ENCODE measurements around the gene KCNF1. TPM values are rescaled to one million over a fixed set of nuclear protein-coding genes. Genes with fewer than 3 reads are reported as not detected.

Gene KCNF1
- total and polyA plus RNA-seq, 2 of the 8 experiments (the other 6 are each of a cell fraction or from before 2014, with no cell fraction given): 0.48 to 1.5 TPM

DNA sequence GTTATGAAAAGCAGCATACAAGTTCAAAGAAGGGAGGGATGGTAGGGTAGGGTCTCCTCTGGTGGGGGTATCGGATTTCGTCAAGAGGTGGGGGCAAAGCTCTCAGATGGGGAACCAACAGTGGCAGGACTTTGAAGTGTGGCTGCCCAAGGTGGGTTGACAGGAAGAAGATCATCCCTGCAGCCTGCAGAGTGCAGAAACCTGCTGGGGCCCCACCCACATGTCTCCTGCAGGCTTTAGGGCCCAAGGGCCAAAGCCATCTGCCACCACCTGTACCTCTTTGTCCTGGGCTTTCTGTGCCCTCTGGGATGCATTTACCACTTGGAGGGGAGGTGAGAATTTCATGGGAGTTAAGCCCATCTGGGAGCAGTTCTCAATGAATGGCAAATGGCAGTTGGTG is 42.7 kb downstream of the KCNF1 start:
- DNase-seq (ENCODE audit: low read depth in 1 of 2, low spot score in 2 of 2): no peak
- Histone ChIP-seq H3K9ac (replicated peaks in 1 of 4; ENCODE audit: extremely low read depth in 1 of 4, low read depth in 3 of 4, low read length in 3 of 4) (no peak overlapping the region), H4K8ac (ENCODE audit: extremely low read depth, insufficient read depth, low read length) (0 out of 2 replicates have a peak overlapping the region, but pooled peaks have one; percentile 17), H2BK5ac (ENCODE audit: low read depth, low read length) (no peak overlapping the region), H2BK12ac (ENCODE audit: low read depth, low read length) (no peak overlapping the region), H2AFZ (ENCODE audit: low read length) (no peak overlapping the region), H3K4me1 (replicated peaks in 1 of 4; ENCODE audit: control insufficient read depth in 3 of 4, insufficient read depth in 4 of 4, low read length in 3 of 4) (no peaks in the 10 kb centered on the region), H3K4me2 (ENCODE audit: insufficient read depth in 1 of 2, low read depth in 2 of 2, low read length in 2 of 2) (no peak overlapping the region), H3K18ac (ENCODE audit: extremely low read depth, low read length) (no peak overlapping the region), H3K27me3 (replicated peaks in 1 of 4; ENCODE audit: control insufficient read depth in 3 of 4, extremely low read depth in 1 of 4, insufficient read depth in 3 of 4, low read length in 3 of 4) (no peaks in the 10 kb centered on the region), H3K27ac (ENCODE audit: low read depth, low read length) (no peak overlapping the region), H3K14ac (ENCODE audit: insufficient read length) (no peak overlapping the region), H3K79me1 (ENCODE audit: low read depth, low read length) (no peaks in the 10 kb centered on the region), H3K9me3 (ENCODE audit: insufficient read depth in 2 of 2, low read depth in 1 of 2, low read length in 1 of 2) (no peaks in the 10 kb centered on the region), H4K20me1 (replicated peaks in 1 of 2; ENCODE audit: control insufficient read depth in 1 of 2, insufficient read depth in 2 of 2, low read length in 2 of 2) (peaks cover 0 to 2% of the 10 kb centered on the region in 2 experiments), H2BK15ac (ENCODE audit: low read length) (no peak overlapping the region), H2AK5ac (ENCODE audit: low read depth, low read length) (no peak overlapping the region), H3K79me2 (ENCODE audit: control insufficient read depth in 1 of 2, insufficient read depth in 2 of 2, low read length in 2 of 2) (no peaks in the 10 kb centered on the region), H3K23me2 (ENCODE audit: low read depth, low read length) (peaks cover 10% of the 10 kb centered on the region; the same call in 1 of the 2 replicates), H2BK20ac (ENCODE audit: low read length) (no peak overlapping the region), H3K56ac (replicated peaks; ENCODE audit: insufficient read length, low read depth, low read length) (no peak overlapping the region), H2BK120ac (replicated peaks; ENCODE audit: low read depth, low read length) (no peak overlapping the region), H4K5ac (ENCODE audit: insufficient read length, low read depth, low read length) (no peak overlapping the region), H4K91ac (replicated peaks; ENCODE audit: insufficient read length, low read length) (no peak overlapping the region), H3K23ac (ENCODE audit: insufficient read length) (no peak overlapping the region), H3K36me3 (ENCODE audit: control insufficient read depth in 2 of 4, insufficient read depth in 4 of 4, low read length in 3 of 4) (no peaks in the 10 kb centered on the region), H3K4me3 (ENCODE audit: extremely low read depth in 1 of 4, insufficient read depth in 2 of 4, low read depth in 3 of 4, low read length in 4 of 4) (no peak overlapping the region), H3K4ac (replicated peaks; ENCODE audit: insufficient read length, low read depth, low read length) (no peak overlapping the region)
- ChIA-PET CTCF (ENCODE audit: partially characterized antibody) (interaction anchor here (0.9 to 1.6 kb wide), 6 partner anchors 9 to 170 kb away, joined by 3 to 6 read pairs (median 3); partner anchors contain the start of gene KCNF1), POLR2A (ENCODE audit: partially characterized antibody) (no interaction called here)
- 92% methylated on average over 2 of the region's 2 CpGs; no CpG with 5 or more reads in 1 of the 2 experiments for WGBS, 2 experiments (ENCODE audit: extremely low coverage in 1 of 2, insufficient coverage in 1 of 2, insufficient read length in 1 of 2, insufficient replicate concordance in 2 of 2, low coverage in 1 of 2, low lambda C conversion rate in 2 of 2, missing lambda C conversion rate in 1 of 2)
- no peak for FAIRE-seq
- TF ChIP-seq NANOG (IDR thresholded peaks at IDR 0.05; ENCODE audit: insufficient read depth, low read depth, low read length, poor library complexity, severe bottlenecking) (no peak), RBBP5 (IDR thresholded peaks at IDR 0.05; ENCODE audit: borderline replicate concordance, low read depth, low read length) (no peak), TEAD4 (IDR thresholded peaks at IDR 0.05; ENCODE audit: low read depth, low read length) (no peak), BRCA1 (IDR thresholded peaks at IDR 0.05; ENCODE audit: low read depth, low read length) (no peak), HDAC6 (IDR thresholded peaks at IDR 0.05; ENCODE audit: low read depth, low read length) (no peak), EZH2 (IDR thresholded peaks at IDR 0.05; ENCODE audit: low read depth, low read length, severe bottlenecking) (no peak), ZNF274 (IDR thresholded peaks at IDR 0.05; ENCODE audit: borderline replicate concordance, extremely low read depth, low read length) (no peak), CHD1 (IDR thresholded peaks at IDR 0.05; ENCODE audit: low read depth, low read length) (no peak), TCF12 (IDR thresholded peaks at IDR 0.05; ENCODE audit: low read depth, low read length) (no peak), RAD21 (IDR thresholded peaks at IDR 0.05 in 1 of 2, conservative IDR thresholded peaks at IDR 0.05 in 1 of 2; ENCODE audit: low read depth in 2 of 2, low read length in 2 of 2) (no peak), CHD2 (IDR thresholded peaks at IDR 0.05; ENCODE audit: low read length) (no peak), TAF1 (IDR thresholded peaks at IDR 0.05; ENCODE audit: low read depth, low read length) (no peak), JUND (IDR thresholded peaks at IDR 0.05; ENCODE audit: low read length) (no peak), POU5F1 (IDR thresholded peaks at IDR 0.05; ENCODE audit: low read depth, low read length) (no peak), TAF7 (optimal IDR thresholded peaks at IDR 0.05; ENCODE audit: borderline replicate concordance, low read depth, low read length) (no peak)
